GM12892 (cell line): ENCODE data around the gene PANK1.
"Not testable (repeated sequence)": the region's sequence is repeated elsewhere in the genome, so short reads cannot be mapped to it uniquely, and the experiment has no call there.

Experiments used
- DNase-seq: peaks from one replicate; pipeline ENCODE4 v3.0.0; 2011; ENCODE audit not compliant: insufficient read length
- FAIRE-seq: peaks from 2 replicates; lab custom pipeline; 2011; peaks lifted over from hg19 to GRCh38; lab: Jason Lieb, UNC
- POLR2A ChIP-seq: IDR thresholded peaks from 2 replicates; pipeline ENCODE4 v1.6.1; 2011; ENCODE audit warnings: low read depth, low read length, control low read depth
- POLR2AphosphoS5 ChIP-seq: IDR thresholded peaks from 2 replicates; pipeline ENCODE4 v1.6.1; 2011; ENCODE audit warnings: low read depth, low read length, control low read depth
- TAF1 ChIP-seq: IDR thresholded peaks from 2 replicates; pipeline ENCODE4 v1.6.1; 2011; ENCODE audit warnings: low read depth, mild to moderate bottlenecking, control low read depth, low read length, borderline replicate concordance

PANK1 gene

GRCh38 chr10:89639326-89639725 lies 5.7 kb downstream of the PANK1 start:
- FAIRE-seq, result no peak

GRCh38 chr10:89637113-89637512 lies 7.9 kb downstream of the PANK1 start:
- FAIRE-seq (no peak), DNase-seq (no peak)
- TF ChIP-seq POLR2AphosphoS5, result no peak
- no peak for TF ChIP-seq POLR2A
- TF ChIP-seq TAF1, result no peak

More at GRCh38 chr10:89639326-89639725, 5.7 kb downstream of the PANK1 start:
- TF ChIP-seq POLR2AphosphoS5 (no peak), POLR2A (no peak), TAF1 (no peak)
- no peak for DNase-seq

GRCh38 chr10:89634637-89635036 lies 10.4 kb downstream of the PANK1 start:
- FAIRE-seq, result no peak
- no peak for TF ChIP-seq POLR2AphosphoS5
- no peak for TF ChIP-seq POLR2A
- TF ChIP-seq TAF1, result no peak
- no peak for DNase-seq

GRCh38 chr10:89633484-89633883 lies 11.6 kb downstream of the PANK1 start:
- no peak for DNase-seq

GRCh38 chr10:89632824-89633223 lies 12.2 kb downstream of the PANK1 start:
- TF ChIP-seq POLR2A, result no peak
- DNase-seq (no peak), FAIRE-seq (peak; percentile 48)

More at GRCh38 chr10:89633484-89633883, 11.6 kb downstream of the PANK1 start:
- no peak for FAIRE-seq
- TF ChIP-seq TAF1, result no peak
- TF ChIP-seq POLR2AphosphoS5, result no peak
- TF ChIP-seq POLR2A, result no peak

- TF ChIP-seq POLR2AphosphoS5 (no peak), TAF1 (no peak), POLR2A (no peak)
- FAIRE-seq (no peak), DNase-seq (no peak)
These were observed 17.2 kb downstream of the PANK1 start for GRCh38 chr10:89627830-89628229.

GRCh38 chr10:89625041-89625765 lies 19.8 kb downstream of the PANK1 start:
- FAIRE-seq (peak; percentile 46), DNase-seq (no peak)
- TF ChIP-seq POLR2A (no peak), POLR2AphosphoS5 (no peak), TAF1 (no peak)

GRCh38 chr10:89624020-89624419 lies 21.0 kb downstream of the PANK1 start:
- TF ChIP-seq POLR2A (no peak), TAF1 (no peak), POLR2AphosphoS5 (no peak)
- DNase-seq (no peak), FAIRE-seq (no peak)

GRCh38 chr10:89622151-89622550 lies 22.9 kb downstream of the PANK1 start:
- TF ChIP-seq TAF1, result no peak
- TF ChIP-seq POLR2A, result no peak
- no peak for TF ChIP-seq POLR2AphosphoS5
- DNase-seq, result no peak
- no peak for FAIRE-seq

- FAIRE-seq (no peak), DNase-seq (no peak)
- TF ChIP-seq POLR2A, result no peak
- TF ChIP-seq POLR2AphosphoS5, result no peak
- no peak for TF ChIP-seq TAF1
These were observed 23.6 kb downstream of the PANK1 start for GRCh38 chr10:89621438-89621837.

- not testable (repeated sequence) for FAIRE-seq
These were observed 24.7 kb downstream of the PANK1 start for GRCh38 chr10:89620296-89620695.

GRCh38 chr10:89615824-89616223 lies 29.2 kb downstream of the PANK1 start:
- TF ChIP-seq POLR2AphosphoS5 (no peak), POLR2A (no peak), TAF1 (no peak)
- no peak for FAIRE-seq
- DNase-seq, result no peak

More at GRCh38 chr10:89620296-89620695, 24.7 kb downstream of the PANK1 start:
- DNase-seq, result not testable (repeated sequence)
